Epithelial cell of esophagus (primary cell): Measurements from ENCODE around the gene TKT.

Experiments used
- DNase-seq: peaks from one replicate; pipeline ENCODE4 v3.0.0; 2010; ENCODE audit warnings: low read depth
- H3K4me3 ChIP-seq: 2 replicates; pipeline ENCODE4 v1.5.1; 2011; ENCODE audit warnings: mild to moderate bottlenecking, low read length, control low read depth
- TF ChIP-seq, protein P1 (sequence below): IDR thresholded peaks from 2 replicates; pipeline ENCODE4 v1.5.1; 2011; ENCODE audit warnings: low read depth, mild to moderate bottlenecking, low read length, control low read depth, inconsistent platforms; ENCODE audit not compliant: insufficient read depth; ENCODE audit errors: missing control alignments

TKT gene

DNA sequence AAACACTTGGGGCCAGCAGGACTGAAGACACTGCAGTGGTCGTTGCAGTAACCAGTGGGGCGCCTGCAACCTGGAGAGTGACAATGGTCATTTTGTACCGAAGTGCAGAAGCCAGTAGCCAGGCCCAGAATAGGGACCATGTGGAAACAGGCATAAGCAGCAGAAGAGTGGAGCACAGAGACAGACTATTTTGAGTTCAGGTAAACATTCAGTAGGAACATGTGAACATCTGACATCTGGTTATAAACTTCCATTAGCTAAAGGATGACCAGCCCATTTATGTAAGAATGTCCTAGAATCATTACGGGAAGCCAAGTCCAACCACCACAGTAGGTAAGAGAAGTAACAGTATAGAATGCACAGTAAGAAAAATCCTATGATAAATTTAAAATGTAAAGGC is 32.4 kb upstream of the TKT start:
- TF ChIP-seq, protein P1, sequence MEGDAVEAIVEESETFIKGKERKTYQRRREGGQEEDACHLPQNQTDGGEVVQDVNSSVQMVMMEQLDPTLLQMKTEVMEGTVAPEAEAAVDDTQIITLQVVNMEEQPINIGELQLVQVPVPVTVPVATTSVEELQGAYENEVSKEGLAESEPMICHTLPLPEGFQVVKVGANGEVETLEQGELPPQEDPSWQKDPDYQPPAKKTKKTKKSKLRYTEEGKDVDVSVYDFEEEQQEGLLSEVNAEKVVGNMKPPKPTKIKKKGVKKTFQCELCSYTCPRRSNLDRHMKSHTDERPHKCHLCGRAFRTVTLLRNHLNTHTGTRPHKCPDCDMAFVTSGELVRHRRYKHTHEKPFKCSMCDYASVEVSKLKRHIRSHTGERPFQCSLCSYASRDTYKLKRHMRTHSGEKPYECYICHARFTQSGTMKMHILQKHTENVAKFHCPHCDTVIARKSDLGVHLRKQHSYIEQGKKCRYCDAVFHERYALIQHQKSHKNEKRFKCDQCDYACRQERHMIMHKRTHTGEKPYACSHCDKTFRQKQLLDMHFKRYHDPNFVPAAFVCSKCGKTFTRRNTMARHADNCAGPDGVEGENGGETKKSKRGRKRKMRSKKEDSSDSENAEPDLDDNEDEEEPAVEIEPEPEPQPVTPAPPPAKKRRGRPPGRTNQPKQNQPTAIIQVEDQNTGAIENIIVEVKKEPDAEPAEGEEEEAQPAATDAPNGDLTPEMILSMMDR = no peak
- no peak overlapping the region for H3K4me3 ChIP-seq
- no peak for DNase-seq

DNA sequence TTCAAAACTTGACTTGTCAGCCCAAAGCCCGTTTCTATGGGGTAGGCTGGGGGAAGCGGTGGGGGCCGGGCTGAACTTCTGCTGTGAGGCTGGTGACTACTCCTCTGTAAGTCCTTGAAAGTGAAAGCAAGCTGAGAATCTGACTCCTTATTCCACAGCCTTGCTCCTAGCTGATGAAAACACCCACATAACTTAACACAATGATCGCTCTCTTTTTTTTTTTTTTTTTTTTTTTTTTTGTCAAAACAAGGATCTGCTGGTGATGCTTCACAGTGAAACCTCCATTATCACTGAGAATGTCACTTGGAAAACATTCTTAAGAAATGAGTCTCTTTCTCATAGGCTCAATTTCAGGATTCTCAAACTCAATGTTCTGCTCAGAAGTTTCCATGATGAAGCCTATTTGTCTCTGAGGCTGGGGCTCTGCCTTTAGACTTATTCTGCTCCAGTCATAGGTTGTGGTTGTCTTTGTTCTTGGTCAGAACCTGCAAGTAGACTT is 31.4 kb upstream of the TKT start:
- DNase-seq = no peak
- TF ChIP-seq, protein P1 = no peak
- H3K4me3 ChIP-seq = no peak overlapping the region

DNA sequence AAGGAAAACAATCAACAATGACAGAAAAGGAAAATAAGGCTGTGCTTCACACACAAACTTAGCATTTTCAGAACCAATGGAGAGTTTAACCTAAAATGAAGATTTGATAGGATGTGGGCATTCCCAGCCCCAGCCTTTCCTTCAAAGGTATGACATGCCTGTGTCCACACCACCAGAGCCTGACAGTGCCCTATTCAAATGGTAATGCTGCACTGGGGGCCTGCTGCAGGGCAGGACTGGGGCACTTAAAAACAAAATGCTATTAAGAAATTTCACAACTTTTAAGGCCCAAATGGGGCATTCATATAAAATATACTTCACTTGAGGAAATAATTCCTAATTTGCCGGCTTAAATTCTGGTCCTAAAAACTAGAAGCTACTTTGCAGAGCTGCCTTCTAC is 30.9 kb upstream of the TKT start:
- TF ChIP-seq, protein P1 = no peak
- no peak for DNase-seq

DNA sequence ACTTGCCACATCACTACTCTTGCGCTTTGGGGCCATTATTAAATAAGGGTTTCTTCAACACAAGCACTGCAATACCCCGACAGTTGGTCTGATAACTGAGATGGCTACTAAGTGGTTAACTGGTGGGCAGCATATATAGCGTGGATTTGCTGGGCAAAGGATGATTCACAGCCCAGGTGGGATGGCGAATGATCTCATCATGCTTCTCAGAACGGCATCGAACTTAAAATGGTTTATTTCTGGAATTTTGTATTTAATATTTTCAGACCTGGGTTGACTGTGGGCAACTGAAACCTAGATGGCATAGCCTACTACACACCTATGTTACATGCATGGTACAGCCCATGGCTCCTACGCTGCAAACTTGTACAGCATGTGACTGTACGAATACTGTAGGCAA is 26.8 kb upstream of the TKT start:
- no peak for DNase-seq
- TF ChIP-seq, protein P1 = no peak
- no peak overlapping the region for H3K4me3 ChIP-seq

More for the DNA sequence above, 30.9 kb upstream of the TKT start:
- H3K4me3 ChIP-seq = no peak overlapping the region

DNA sequence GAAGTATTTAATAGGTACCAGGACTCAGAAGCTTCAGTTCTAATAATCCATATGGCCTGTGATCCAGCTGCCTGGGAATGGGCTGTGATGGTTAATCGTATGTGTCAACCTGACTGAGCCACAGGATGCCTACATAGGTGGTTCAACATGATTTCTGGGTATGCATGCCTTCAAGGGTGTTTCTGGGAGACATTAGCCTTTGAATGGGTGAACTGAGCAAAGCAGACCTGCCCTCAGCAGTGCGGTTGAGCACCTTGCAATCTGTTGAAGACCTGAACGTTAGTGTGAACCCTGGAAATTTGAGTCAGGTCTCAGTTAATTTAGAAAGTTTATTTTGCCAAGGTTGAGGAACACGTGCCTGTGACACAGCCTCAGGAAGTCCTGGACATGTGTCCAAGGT is 22.8 kb upstream of the TKT start:
- TF ChIP-seq, protein P1 = no peak
- DNase-seq = no peak
- H3K4me3 ChIP-seq = no peak overlapping the region

DNA sequence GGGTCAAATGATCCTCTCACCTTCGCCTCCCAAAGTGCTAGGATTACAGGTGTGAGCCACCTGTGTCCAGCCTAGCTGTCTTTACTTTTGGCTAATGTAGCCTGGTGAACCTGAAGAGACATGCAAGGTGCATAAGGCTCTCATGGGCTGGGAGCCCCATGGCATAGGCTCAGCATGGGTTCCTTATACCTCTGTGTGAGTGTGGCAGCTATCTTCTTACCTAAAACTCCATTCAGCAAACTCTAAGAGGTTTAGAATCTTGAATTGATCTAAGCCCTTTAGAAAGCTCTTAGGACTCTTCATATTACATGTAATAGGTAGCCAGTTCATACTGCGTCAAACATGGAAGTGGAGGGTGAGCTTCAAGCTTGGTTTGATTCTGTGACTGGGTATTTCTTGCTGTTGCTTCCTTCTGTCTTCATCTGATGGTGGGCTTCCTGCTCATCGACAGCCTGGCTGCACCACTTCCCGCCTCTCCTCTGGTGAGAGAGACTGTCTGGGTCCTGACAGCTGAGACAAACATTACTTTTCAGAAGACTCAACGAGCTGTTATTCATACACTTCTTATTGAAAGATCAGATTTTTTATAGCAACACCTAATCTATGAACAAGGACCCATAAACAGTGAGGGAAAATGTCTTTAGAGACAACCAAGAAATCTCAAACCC is 19.2 kb upstream of the TKT start:
- H3K4me3 ChIP-seq = no peak overlapping the region
- no peak for DNase-seq
- TF ChIP-seq, protein P1 = no peak

DNA sequence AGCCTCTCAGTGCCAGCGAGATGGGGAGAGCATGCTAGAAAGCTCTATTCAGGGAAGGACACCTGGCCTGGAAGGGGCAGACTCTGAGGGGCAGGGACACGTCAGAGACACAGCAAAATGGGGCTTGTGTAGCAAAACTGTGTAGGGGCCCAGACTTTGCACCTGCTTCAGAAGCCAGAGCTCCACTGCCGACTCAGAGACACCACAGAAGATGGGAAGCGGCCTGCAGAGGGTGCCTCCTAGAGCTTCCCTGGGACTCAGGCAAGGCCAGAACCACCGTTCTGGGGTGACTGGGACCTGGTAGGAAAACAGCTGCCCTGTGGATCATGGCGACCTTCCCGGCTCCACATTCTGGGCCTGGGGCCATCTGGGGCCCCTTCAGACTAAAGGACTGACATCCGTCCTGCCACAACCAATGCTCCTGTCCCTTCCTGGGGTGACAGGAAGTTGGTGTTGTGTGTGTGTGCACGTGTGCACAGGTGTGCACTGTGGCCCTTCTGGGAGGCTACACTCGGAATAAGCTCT is 17.4 kb upstream of the TKT start:
- no peak overlapping the region for H3K4me3 ChIP-seq
- TF ChIP-seq, protein P1 = no peak
- no peak for DNase-seq
